PC-3 (cell line): Measurements from ENCODE around the gene MARF1. TPM values are rescaled to one million over a fixed set of nuclear protein-coding genes. Genes with fewer than 3 reads are reported as not detected.
"Not testable (repeated sequence)": the region's sequence is repeated elsewhere in the genome, so short reads cannot be mapped to it uniquely, and the experiment has no call there.

ENCODE experiments used
- ATAC-seq: fragments of 200-7000 bp; cut with Tn5 transposase; 2 replicates; pipeline ENCODE4 v1.9.1; 2020; ENCODE audit warnings: mild to moderate bottlenecking, moderate library complexity
- BruUV-seq: library from RNA; stranded (reverse); fragments of 400-500 nt; replicated peaks from 2 replicates; lab custom pipeline; 2021; lab: Mats Ljungman, UMichigan
- CTCF ChIA-PET: fragments of 300-600 bp; sonication (Branson Sonifier 250); formaldehyde crosslinking; loops from one replicate; lab custom pipeline; 2022; ENCODE audit warnings: antibody characterized with exemption; lab: Charles Lee
- POLR2A ChIA-PET: fragments of 300-600 bp; sonication (Branson Sonifier 250); formaldehyde crosslinking; loops from one replicate; lab custom pipeline; 2022; ENCODE audit warnings: antibody characterized with exemption; ENCODE audit not compliant: unreplicated experiment; lab: Charles Lee
- DNase-seq: peaks from one replicate; pipeline ENCODE4 v3.0.0-alpha.2; 2015
- H2AFZ ChIP-seq: fragments of 300-600 bp; sonication (generic); 2 replicates; pipeline ENCODE4 v1.6.0; 2016; ENCODE audit warnings: antibody characterized with exemption, low read length
- H3F3A ChIP-seq: fragments of 300-600 bp; sonication (generic); one replicate; pipeline ENCODE4 v1.6.0; 2017; ENCODE audit warnings: antibody characterized with exemption, low read length, control low read depth, mild to moderate bottlenecking; ENCODE audit not compliant: unreplicated experiment
- H3K27ac ChIP-seq: fragments of 300-600 bp; sonication (generic); 2 replicates; pipeline ENCODE4 v1.5.1; 2016; ENCODE audit warnings: mild to moderate bottlenecking, low read length
- H3K27me3 ChIP-seq: fragments of 300-600 bp; sonication (generic); 2 replicates; pipeline ENCODE4 v1.6.1; 2016; ENCODE audit warnings: low read length, mixed read lengths
- H3K36me3 ChIP-seq: fragments of 300-600 bp; sonication (generic); 2 replicates; pipeline ENCODE4 v1.6.1; 2016; ENCODE audit warnings: low read depth, mixed run types, low read length, mixed read lengths
- H3K4me1 ChIP-seq: fragments of 300-600 bp; sonication (generic); 2 replicates; pipeline ENCODE4 v1.5.1; 2016; ENCODE audit warnings: low read length; ENCODE audit not compliant: insufficient read depth
- H3K4me2 ChIP-seq: fragments of 300-600 bp; sonication (generic); 2 replicates; pipeline ENCODE4 v1.6.0; 2016; ENCODE audit warnings: low read length
- H3K4me3 ChIP-seq: fragments of 300-600 bp; sonication (generic); 2 replicates; pipeline ENCODE4 v1.5.1; 2016; ENCODE audit warnings: mild to moderate bottlenecking, low read length, mixed read lengths
- H3K79me2 ChIP-seq: fragments of 300-600 bp; sonication (generic); 2 replicates; pipeline ENCODE4 v1.6.1; 2017; ENCODE audit warnings: low read length, mixed read lengths
- H3K9ac ChIP-seq: fragments of 300-600 bp; sonication (generic); 2 replicates; pipeline ENCODE4 v1.6.0; 2016; ENCODE audit warnings: mild to moderate bottlenecking, low read length
- H3K9me2 ChIP-seq: fragments of 300-600 bp; sonication (generic); replicated peaks from 2 replicates; pipeline ENCODE4 v1.6.1; 2016; ENCODE audit warnings: mixed run types, low read length, mixed read lengths
- H3K9me3 ChIP-seq: fragments of 300-600 bp; sonication (generic); 2 replicates; pipeline ENCODE4 v1.6.1; 2016; ENCODE audit warnings: low read length, mixed read lengths
- H4K20me1 ChIP-seq: fragments of 300-600 bp; sonication (generic); 2 replicates; pipeline ENCODE4 v1.6.1; 2016; ENCODE audit warnings: low read length, mixed read lengths
- CTCF ChIP-seq: fragments of 300-600 bp; sonication (generic); conservative IDR thresholded peaks from 2 replicates; pipeline ENCODE4 v1.5.1; 2017; ENCODE audit warnings: antibody characterized with exemption, low read depth, mild to moderate bottlenecking, low read length
- EZH2 ChIP-seq: fragments of 300-600 bp; sonication (generic); IDR thresholded peaks from one replicate; pipeline ENCODE4 v1.6.1; 2017; ENCODE audit warnings: antibody characterized with exemption, mild to moderate bottlenecking, low read length; ENCODE audit not compliant: unreplicated experiment
- EZH2phosphoT487 ChIP-seq: fragments of 300-600 bp; sonication (generic); IDR thresholded peaks from 2 replicates; pipeline ENCODE4 v1.6.1; 2018; ENCODE audit warnings: mild to moderate bottlenecking, antibody characterized with exemption, low read length, borderline replicate concordance
- intact Hi-C: fragments of 100-400 bp; cut with micrococcal nuclease; formaldehyde crosslinking; loops from 2 replicates; pipeline ENCODE4 v1.9.0; 2023
- total RNA-seq: library from RNA; depleted of rRNA; stranded (reverse); fragments of >200 nt; gene quantifications from 2 replicates; pipeline ENCODE4 v1.2.3, GENCODE V29; 2014

MARF1 gene
- total RNA-seq, 1 experiment from 2014 or later = 6.7 TPM

- peak overlapping the region; percentile 73 for H3K4me2 ChIP-seq
- H3K27me3 ChIP-seq = no peaks in the 10 kb centered on the region
- DNase-seq = peak; percentile 92
- no peaks in the 10 kb centered on the region for H4K20me1 ChIP-seq
- H3K4me3 ChIP-seq = peak overlapping the region; percentile 37; the same call in 1 of the 2 replicates
- peaks cover 10% of the 10 kb centered on the region for H3K79me2 ChIP-seq
- H2AFZ ChIP-seq = peak overlapping the region; percentile 59
- H3K27ac ChIP-seq = peak overlapping the region; percentile 86
- H3K9me2 ChIP-seq = no peaks in the 10 kb centered on the region
- 0 out of 2 replicates have a peak, but pooled peaks cover 2% of the 10 kb centered on the region for H3K36me3 ChIP-seq
- TF ChIP-seq EZH2 = no peak
- TF ChIP-seq EZH2phosphoT487 = no peak
- no peak for TF ChIP-seq CTCF
- POLR2A ChIA-PET = interaction anchor here (0.9 kb wide), 1 partner anchor 27 kb away, joined by 4 read pairs; no protein-coding TSS in a partner anchor
- CTCF ChIA-PET = no interaction called here
- intact Hi-C loops = loop anchor here (2.0 kb wide), 2 partner anchors 28 to 32 kb away; no protein-coding TSS in a partner anchor
- no peaks in the 10 kb centered on the region for H3K9me3 ChIP-seq
- H3K4me1 ChIP-seq = peaks cover 23% of the 10 kb centered on the region
- peak; percentile 98 for ATAC-seq
- BruUV-seq = TSS peak; percentile 99
- H3F3A ChIP-seq = no peaks in the 10 kb centered on the region
- peak overlapping the region; percentile 59 for H3K9ac ChIP-seq
These were observed 29.7 kb upstream of the MARF1 start for GRCh38 chr16:15672514-15673167.

GRCh38 chr16:15672127-15672513, 29.2 kb upstream of the MARF1 start:
- H3F3A ChIP-seq, H3K27me3 ChIP-seq, DNase-seq, H3K9me2 ChIP-seq, H3K36me3 ChIP-seq, H3K9me3 ChIP-seq, CTCF ChIA-PET, BruUV-seq, POLR2A ChIA-PET, ATAC-seq, H4K20me1 ChIP-seq: not testable (repeated sequence)
- peaks cover 10% of the 10 kb centered on the region for H3K79me2 ChIP-seq
- intact Hi-C loops = loop anchor here (2.0 kb wide), 2 partner anchors 27 to 33 kb away; no protein-coding TSS in a partner anchor
- H3K9ac ChIP-seq = peak overlapping the region; percentile 24
- peak overlapping the region; percentile 59 for H2AFZ ChIP-seq
- H3K4me1 ChIP-seq = peaks cover 23% of the 10 kb centered on the region
- H3K27ac ChIP-seq = peak overlapping the region; percentile 86
- peak overlapping the region; percentile 37; the same call in 1 of the 2 replicates for H3K4me3 ChIP-seq
- H3K4me2 ChIP-seq = peak overlapping the region; percentile 73

- intact Hi-C loops = loop anchor here (2.0 kb wide), 2 partner anchors 27 to 33 kb away; no protein-coding TSS in a partner anchor
- Histone ChIP-seq H3K4me3 (no peak overlapping the region), H3K9me2 (no peaks in the 10 kb centered on the region), H4K20me1 (no peaks in the 10 kb centered on the region), H3K4me2 (0 out of 2 replicates have a peak overlapping the region, but pooled peaks have one; percentile 73), H3K9me3 (no peaks in the 10 kb centered on the region), H2AFZ (no peak overlapping the region), H3K4me1 (peaks cover 23% of the 10 kb centered on the region), H3K27ac (peak overlapping the region; percentile 86), H3K27me3 (no peaks in the 10 kb centered on the region), H3K36me3 (peaks cover 6% of the 10 kb centered on the region; the same call in 1 of the 2 replicates), H3F3A (no peaks in the 10 kb centered on the region), H3K9ac (no peak overlapping the region), H3K79me2 (peaks cover 10% of the 10 kb centered on the region)
- ChIA-PET CTCF (no interaction called here), POLR2A (no interaction called here)
- no peak for DNase-seq
- TF ChIP-seq EZH2 (no peak), CTCF (no peak)
- ATAC-seq = no peak
- BruUV-seq = no TSS peak
These were observed 28.7 kb upstream of the MARF1 start for GRCh38 chr16:15671530-15672117.
